Right atrium auricular region (tissue), 2 donors: ENCODE measurements around the gene TRPM1. TPM values are rescaled to one million over a fixed set of nuclear protein-coding genes. Genes with fewer than 3 reads are reported as not detected.
A peak's percentile ranks its signal among the peaks of the same experiment; 100 is the strongest.

Experiments used
- DNase-seq: peaks from one replicate; pipeline ENCODE4 v3.0.0-alpha.2; 2019; ENCODE audit warnings: low spot score
- H3K27ac ChIP-seq, 2 donors: fragments of 200-600 bp; sonication (generic); 1 replicate in 1 of 2; 2 replicates in 1 of 2; pipeline ENCODE4 v1.5.1; 2016 to 2019
- H3K27me3 ChIP-seq, 2 donors: fragments of 200-600 bp; sonication (generic); one replicate each; pipeline versions ENCODE4 v1.5.1 to v1.6.0; 2017 to 2019
- H3K36me3 ChIP-seq: fragments of 200-600 bp; sonication (generic); one replicate; pipeline ENCODE4 v1.5.1; 2016
- H3K4me1 ChIP-seq, 2 donors: fragments of 200-600 bp; sonication (generic); one replicate each; pipeline versions ENCODE4 v1.5.1 to v1.6.0; 2017 to 2019
- H3K4me3 ChIP-seq, 2 donors: fragments of 200-600 bp; sonication (generic); 1 replicate in 1 of 2; 2 replicates in 1 of 2; pipeline ENCODE4 v1.5.1; 2017 to 2019; ENCODE audit warnings: mild to moderate bottlenecking in 1 of 2, moderate library complexity in 1 of 2
- H3K9me3 ChIP-seq, 2 donors: fragments of 200-600 bp; sonication (generic); one replicate each; pipeline ENCODE4 v1.5.1; 2019
- CTCF ChIP-seq, 2 donors: fragments of 200-600 bp; sonication (generic); IDR thresholded peaks; one replicate each; pipeline ENCODE4 v1.5.1; 2019; ENCODE audit warnings: antibody characterized with exemption in 2 of 2
- total RNA-seq, 2 donors: library from RNA; depleted of rRNA; stranded (reverse); fragments of >200 nt; gene quantifications; one replicate each; pipeline ENCODE4 v1.1.0, GENCODE V29; 2016

The TRPM1 gene
- total RNA-seq, 2 donors from 2014 or later: not detected

- Histone ChIP-seq H3K27me3 (no peaks in the 10 kb centered on the region), H3K4me3 (no peak overlapping the region), H3K9me3 (no peaks in the 10 kb centered on the region), H3K36me3 (no peaks in the 10 kb centered on the region), H3K27ac (no peak overlapping the region), H3K4me1 (no peaks in the 10 kb centered on the region)
- peak; percentile 54 for DNase-seq
- TF ChIP-seq CTCF (IDR thresholded peaks at IDR 0.05): no peak
These were observed 1.1 kb upstream of the TRPM1 start for GRCh38 chr15:31102374-31103342.

- H3K27ac ChIP-seq: no peak overlapping the region
- no peaks in the 10 kb centered on the region for H3K36me3 ChIP-seq
- H3K4me3 ChIP-seq: no peak overlapping the region
- no peaks in the 10 kb centered on the region for H3K9me3 ChIP-seq
- H3K27me3 ChIP-seq: no peaks in the 10 kb centered on the region
- no peak for TF ChIP-seq CTCF (IDR thresholded peaks at IDR 0.05)
- no peaks in the 10 kb centered on the region for H3K4me1 ChIP-seq
- peak; percentile 49 for DNase-seq
These were observed 455 bp upstream of the TRPM1 start for GRCh38 chr15:31102039-31102321.

GRCh38 chr15:31100738-31101137 lies 787 bp downstream of the TRPM1 start:
- Histone ChIP-seq H3K9me3 (no peaks in the 10 kb centered on the region), H3K27me3 (no peaks in the 10 kb centered on the region), H3K36me3 (no peaks in the 10 kb centered on the region), H3K27ac (no peak overlapping the region), H3K4me1 (no peaks in the 10 kb centered on the region), H3K4me3 (no peak overlapping the region)
- no peak for TF ChIP-seq CTCF (IDR thresholded peaks at IDR 0.05)
- DNase-seq: peak; percentile 32

GRCh38 chr15:31098953-31099740 lies 2.4 kb downstream of the TRPM1 start:
- Histone ChIP-seq H3K4me3 (no peak overlapping the region), H3K36me3 (no peaks in the 10 kb centered on the region), H3K27ac (no peak overlapping the region), H3K4me1 (no peaks in the 10 kb centered on the region), H3K27me3 (no peaks in the 10 kb centered on the region), H3K9me3 (no peaks in the 10 kb centered on the region)
- no peak for DNase-seq
- peak in 1 of 2 donors; percentile 12 for TF ChIP-seq CTCF (IDR thresholded peaks at IDR 0.05)

- no peak for TF ChIP-seq CTCF (IDR thresholded peaks at IDR 0.05)
- H3K9me3 ChIP-seq: no peaks in the 10 kb centered on the region
- no peak overlapping the region for H3K27ac ChIP-seq
- H3K36me3 ChIP-seq: no peaks in the 10 kb centered on the region
- H3K4me1 ChIP-seq: no peaks in the 10 kb centered on the region
- H3K4me3 ChIP-seq: no peak overlapping the region
- H3K27me3 ChIP-seq: no peaks in the 10 kb centered on the region
- no peak for DNase-seq
These were observed 3.0 kb downstream of the TRPM1 start for GRCh38 chr15:31098491-31098917.
